HG03342 (cell line): ENCODE measurements around the gene ZCCHC2.

Source experiments
- ATAC-seq: cut with Tn5 transposase; IDR thresholded peaks from one replicate; pipeline ENCODE4 v1.9.1; 2021; ENCODE audit warnings: mild to moderate bottlenecking, moderate library complexity; ENCODE audit not compliant: unreplicated experiment

The ZCCHC2 gene

DNA sequence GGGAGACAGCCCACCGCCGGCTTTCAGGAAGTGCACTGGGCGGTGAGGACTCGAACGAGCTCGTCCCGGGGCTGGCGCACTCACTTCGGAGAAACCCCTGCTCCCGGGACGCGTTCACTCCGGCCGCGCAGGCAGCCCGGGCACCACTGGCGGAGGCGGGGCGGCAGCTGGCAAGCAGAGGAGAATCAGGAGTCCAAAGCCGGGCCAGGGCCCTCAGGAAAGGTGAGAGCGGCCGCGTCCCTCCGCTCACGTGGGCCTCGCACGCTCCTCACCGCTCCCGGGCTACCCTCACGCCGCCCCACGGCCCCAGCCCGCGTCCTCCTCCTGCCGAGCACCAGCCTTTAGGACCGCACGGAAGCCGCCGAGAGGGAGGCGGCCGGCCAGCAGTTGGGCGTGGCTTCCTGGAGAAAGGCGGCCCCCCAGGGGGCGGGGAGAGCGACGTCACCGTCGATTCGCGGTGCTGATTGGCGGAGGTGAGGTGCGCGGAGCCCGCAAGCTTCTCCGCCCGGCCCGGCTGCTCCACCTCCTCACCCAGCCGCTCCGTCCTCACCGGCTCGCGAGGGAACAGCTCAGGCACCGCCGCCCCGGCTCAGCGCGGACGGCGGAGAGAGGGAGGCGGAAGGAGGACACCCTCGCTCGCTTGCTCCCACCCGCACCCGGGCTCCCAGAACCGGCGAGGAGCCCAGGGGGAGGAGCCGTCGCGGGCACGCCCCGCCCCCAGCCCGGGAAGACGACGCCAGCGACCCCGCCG lies at the start of gene ZCCHC2:
Gene ZCCHC2 (plus strand): TSS at position 522 of the 751 bp plus-strand sequence. CDS start 400 bp downstream, outside the sequence.
- peak; percentile 67 for ATAC-seq

DNA sequence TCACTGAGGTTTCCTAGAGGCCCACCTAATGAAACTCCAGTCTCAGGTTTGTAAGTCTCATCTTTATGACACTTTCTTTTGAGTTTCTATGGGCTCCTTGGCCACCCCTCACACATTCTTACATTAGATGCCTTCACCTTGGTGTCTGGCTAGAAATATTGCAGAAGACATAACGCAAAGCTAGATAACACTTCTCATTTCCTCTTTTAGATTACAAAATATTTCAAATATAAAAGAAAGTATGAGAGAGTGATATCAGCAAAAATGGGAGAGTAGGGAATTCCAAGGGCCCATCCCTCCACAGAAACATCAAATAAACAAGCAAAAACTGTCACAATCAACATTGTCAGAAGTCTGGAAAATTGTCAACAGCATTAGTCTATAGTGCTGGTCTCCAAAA lies 43.3 kb upstream of the ZCCHC2 start:
- no peak for ATAC-seq

DNA sequence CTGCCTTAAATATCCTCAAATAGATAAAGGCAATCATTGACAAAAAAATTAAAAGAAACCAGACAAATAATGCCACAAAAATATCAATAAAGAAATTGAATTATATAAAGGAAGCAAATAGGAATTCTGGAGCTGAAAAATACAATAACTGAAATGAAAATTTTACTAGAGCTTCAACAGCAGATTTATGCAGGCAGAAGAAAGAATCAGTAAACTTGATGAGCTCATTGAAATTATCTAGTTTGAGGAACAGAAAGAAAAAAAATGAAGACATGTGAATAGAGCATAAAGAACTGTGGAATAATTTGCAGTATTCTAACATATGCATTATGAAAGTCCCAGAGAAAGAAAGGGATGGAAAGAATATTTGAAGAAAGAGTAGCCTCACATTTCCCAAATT lies 41.9 kb upstream of the ZCCHC2 start:
- no peak for ATAC-seq

DNA sequence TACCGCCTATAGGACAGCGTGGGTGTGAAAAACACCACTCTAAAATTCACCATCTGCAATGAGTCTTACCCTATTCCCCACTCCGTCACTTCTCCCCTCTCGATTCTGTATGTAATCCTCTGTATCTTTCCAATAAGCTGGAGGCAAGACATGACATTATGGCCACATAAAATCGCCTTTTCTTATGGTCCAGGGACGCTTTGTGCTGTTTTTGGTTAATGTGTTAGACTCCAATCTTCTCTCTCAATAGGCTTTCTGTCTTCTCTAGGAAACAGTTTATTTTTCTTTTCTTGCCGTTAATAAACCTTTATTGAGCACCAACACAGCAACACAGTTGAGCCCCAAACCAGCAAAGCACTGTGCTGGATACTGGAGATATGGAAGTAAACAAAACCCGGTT lies 37.9 kb upstream of the ZCCHC2 start:
- no peak for ATAC-seq

DNA sequence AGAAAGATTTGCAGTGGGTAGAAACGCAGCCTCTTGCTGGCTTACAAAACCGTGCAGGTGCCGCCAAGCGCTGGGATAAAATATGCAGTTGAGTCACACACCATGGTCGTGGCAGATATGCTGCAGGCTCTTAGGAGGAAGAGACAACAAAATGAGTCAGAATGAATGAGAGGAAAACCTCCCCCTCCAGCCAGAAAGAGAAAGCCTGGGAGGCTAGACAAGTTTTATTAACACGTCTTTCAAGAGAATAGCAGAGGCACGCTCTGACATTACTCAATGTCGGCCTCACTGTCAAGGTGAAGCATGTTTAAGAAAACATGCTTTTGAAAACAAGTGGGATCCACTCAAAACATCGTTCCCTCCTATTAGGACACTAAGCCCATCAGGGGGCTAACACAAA lies 37.1 kb upstream of the ZCCHC2 start:
- no peak for ATAC-seq

DNA sequence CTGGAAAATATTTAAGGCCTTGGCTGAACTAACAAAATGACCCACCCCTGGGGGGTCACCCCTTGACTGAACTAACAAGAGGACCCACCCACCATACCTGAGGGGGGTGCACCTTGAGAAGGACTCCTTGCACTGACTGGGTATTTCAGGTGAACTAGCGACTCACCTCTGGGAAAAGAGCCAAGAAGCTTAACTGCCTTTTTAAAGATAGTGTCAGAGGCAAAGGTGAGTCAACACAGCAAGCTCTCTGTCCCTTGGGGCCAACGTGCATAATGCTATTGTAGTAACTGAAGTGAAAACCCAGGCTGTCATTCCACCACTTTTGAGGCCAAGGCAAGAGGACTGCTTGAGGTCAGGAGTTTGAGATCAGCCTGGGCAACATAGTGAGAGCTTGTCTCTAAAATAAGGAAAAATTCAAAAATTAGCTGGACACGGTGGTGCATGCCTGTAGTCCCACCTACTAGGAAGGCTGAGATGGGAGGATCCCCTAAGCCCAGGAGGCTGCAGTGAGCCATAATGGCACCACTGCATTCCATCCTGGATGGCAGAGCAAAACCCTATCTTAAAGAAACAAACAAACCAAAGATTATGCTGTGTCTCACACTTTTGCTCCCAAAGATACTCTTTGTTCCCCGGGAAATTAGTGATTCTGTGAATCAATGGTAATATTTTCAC lies 36.4 kb upstream of the ZCCHC2 start:
- no peak for ATAC-seq

DNA sequence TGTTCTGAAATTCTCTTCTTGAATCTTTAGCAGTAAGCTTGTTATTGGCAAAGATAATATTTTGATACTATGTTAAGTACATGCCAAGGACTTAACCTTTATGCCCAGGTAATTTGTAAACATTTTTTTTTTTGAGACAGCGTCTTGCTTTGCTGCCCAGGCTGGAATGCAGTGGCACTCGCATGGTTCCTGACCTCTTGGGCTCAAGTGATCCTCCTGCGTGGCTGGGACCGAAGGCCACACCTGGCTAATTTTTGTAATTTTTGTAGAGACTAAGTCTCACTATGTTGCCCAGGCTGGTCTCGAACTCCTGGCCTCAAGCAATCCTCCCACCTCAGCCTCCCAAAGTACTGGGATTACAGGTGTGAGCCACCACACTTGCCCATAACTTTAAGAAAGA lies 35.7 kb upstream of the ZCCHC2 start:
- no peak for ATAC-seq

DNA sequence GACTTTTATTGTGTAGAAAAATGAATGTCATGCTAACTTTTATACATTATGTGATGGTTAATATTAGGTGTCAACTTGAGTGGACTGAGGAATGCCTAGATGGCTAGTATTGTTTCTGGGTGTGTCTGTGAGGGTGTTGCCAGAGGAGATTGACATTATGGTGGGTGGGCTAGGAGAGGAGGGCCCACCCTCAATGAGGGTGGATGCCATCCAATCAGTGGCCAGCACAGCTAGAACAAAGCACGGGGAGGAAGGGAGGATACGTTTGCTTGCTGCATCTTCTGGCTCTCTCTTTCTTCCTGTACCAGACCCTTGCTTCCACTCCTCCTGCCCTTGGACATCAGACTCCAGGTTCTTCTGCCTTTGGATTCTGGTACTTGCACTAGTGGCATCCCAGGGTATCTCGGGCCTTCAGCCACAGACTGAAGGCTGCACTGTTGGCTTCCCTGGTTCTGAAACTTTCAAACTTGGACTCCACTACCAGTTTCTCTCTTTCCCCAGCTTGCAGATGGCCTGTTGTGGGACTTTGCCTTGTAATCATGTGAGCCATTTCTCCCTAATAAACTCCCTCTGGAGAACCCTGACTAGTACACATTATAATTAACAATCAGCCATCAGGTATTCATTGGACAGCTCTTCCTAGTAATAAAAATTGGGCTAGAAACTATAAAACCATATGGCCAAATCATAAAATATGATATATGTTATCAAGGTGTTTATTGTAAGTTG lies 31.7 kb upstream of the ZCCHC2 start:
- no peak for ATAC-seq

DNA sequence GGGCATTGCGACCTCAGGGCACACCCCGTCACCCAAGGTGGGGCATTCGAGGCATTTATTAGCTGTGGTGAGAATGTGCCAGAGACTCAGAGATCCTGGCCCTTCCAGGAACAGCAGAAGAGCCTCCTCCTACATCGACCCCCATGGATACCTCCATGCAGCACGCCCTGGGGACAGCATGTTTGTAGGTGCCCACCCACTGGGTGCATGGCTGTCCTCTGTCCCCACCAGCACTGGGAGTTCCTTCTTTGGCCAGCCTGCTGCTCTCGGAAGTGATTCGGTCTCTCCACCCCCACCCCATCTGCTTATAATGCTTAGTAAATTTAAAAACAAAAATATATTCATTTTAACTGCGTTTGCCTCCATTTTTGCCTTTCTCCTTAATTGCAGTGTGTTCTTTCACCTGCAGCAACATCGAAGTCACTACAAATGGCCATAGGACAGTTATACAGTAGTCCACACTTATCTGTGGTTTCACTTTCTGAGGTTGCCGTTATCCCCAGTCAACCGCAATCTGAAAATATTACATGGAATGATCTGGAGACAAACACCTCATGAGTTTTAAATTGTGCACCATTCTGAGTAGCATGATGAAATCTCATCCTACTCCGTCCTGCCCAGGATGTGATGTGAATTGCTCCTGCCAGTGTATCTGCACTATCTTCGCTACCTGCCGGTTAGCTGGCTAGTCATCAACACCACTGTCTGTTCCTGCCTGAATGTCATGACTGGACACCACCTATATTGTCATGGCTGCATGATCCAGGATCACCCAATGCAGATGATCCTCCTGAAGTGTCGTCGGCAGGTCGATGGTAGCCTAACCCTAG lies 29.6 kb upstream of the ZCCHC2 start:
- ATAC-seq, result no peak

DNA sequence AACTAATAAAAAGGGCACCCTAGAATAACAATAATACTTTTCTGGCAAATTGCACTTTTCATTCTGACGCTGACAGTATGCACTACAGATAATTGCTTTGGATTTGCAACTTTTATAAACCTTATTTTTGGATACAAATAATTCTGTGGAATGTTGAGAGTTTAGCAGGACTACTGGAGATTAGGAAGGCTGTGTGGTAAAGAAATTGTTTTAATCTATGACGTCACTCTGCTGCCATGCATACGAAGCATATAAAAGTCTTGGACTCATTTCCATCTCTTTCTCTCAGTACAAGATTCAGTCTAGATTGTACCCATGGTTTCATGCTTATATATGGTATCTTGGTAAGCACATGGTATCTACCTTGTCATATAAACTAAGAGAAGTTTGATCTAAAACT lies 28.1 kb upstream of the ZCCHC2 start:
- no peak for ATAC-seq

DNA sequence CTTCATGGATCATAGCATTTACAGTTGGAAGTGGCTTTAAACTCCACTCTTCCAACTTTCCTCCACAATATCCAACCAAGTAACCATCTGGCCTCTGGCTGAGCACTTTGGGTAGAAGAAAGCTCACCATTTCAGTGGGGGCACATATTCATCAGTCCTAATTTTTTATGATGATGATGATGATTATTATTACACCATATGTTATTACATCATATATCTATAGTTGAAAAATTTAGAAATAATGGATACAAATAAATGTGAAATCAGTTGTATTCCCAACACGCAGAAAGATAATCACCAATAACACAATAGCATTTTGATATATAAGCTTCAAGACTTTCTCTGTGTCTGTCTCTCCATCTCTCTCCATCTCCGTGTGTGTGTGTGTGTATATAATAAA lies 26.6 kb upstream of the ZCCHC2 start:
- no peak for ATAC-seq

DNA sequence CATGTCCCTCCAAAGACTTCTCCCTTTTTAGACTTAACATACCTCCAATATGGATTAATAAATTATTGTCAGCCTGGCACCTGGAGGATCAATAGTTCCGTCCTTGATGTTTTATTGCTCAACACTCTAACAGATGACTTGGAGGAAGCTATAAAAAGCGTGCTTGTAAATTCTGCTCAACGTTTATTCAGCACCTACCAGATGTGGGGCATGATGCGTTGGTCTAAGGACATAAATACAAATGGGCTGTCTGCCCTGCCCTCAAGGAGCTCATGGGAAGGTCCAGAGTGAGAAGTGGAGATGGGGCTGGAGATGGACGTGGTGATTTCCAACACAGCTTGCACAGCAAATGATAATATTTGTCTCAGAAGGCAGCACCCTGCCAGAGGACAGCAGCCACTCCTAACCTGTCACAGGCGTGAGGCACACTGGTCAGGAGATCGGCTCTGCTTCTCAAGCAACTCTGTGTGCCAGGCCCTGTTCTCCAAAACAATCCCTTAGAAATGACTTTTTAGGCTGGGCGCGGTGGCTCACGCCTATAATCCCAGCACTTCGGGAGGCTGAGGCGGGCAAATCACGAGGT lies 25.5 kb upstream of the ZCCHC2 start:
- no peak for ATAC-seq

DNA sequence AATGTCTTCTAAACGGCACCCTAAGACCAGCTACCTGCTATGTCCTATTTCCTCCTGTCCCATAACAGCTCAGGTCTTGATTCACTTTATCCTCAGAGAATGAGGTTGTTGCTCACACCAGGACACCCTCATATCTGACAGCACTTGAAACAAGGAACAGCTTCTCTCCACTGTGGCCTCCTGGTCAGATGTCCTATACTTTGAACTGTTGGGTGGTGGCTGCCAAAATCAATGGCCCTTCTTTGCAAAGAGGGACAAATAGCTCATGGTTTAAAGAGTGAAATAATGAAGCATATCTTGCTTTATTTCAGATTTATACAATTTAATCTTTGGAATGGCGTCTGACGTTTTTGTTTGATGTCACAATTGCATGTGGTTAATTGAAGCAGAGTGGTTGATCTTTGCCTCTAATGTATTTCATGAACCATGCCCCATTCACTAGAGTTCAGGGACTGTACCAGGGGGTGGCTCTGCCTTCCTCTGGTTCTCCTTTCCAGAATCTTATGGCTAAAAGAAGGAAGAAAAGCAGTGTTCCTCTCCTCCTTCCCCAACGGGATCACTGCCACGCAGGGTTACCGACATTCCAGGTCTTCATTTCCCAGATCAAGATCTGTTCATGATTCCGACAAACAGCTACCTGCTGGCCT lies 24.1 kb upstream of the ZCCHC2 start:
- ATAC-seq, result no peak

DNA sequence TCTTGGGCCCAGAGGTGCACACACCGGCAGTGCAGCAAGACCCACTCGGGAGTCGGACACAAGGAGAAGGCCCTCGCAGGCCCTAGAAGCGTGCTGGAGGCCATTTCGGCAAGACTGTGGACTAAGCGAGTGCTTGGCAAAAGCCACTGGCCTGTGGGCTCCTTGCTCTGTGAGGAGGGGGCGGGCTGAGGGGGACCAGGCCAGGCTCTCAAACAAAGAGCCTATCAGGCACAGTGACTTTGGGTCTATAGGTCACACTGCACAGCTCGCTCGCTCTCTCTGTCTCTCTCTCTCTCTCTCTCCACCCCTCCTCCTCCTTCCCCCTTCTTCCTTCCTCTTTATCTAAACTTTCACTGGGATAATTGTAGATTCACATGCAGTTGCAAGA lies 23.6 kb upstream of the ZCCHC2 start:
- ATAC-seq, result no peak

DNA sequence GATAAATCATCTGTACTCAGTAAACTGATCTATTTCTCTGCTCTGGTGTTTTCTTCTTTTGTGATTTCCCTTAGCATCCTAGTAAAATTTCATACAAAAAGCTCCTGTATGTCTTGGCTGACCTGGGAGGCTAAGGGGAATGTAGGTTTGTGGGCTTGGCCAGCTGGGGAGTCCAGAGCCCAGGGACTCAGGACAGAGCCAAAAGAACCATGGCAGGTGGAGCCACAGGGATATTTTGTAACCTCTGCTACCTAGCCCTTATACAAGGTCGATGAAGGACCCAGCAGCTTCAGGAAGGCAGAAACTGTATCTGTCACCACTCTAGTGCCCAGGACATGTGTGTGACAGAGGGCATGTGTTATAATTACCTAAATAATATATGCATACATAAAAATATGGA lies 22.7 kb upstream of the ZCCHC2 start:
- ATAC-seq, result no peak

DNA sequence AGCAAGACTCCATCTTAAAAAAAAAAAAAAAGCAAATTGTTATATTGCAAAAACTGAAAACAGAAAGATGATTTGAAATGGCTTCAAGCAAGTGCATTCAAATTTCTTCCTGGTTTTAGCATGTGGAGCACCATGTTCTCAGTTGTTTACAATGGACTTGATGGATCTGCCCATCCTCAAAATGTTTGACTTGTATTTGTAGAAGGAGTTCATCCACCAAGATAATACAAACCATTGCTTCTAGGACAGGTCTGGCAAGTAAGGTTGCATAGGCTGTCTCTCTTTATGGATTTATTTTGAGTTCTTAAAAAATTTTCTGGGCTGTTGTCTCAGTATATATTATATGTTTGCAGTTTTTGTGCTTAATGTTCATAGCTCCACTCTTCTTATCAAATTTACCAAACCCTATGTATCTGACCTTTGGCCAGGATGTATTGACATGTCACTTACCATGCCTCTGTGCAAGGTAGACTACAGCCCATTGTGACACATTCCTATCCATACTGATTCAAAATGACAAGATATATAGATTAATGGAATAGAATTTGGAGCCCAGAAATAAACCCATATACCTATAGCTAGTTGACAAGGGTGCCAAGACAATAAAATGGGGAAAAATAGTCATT lies 21.7 kb upstream of the ZCCHC2 start:
- no peak for ATAC-seq

DNA sequence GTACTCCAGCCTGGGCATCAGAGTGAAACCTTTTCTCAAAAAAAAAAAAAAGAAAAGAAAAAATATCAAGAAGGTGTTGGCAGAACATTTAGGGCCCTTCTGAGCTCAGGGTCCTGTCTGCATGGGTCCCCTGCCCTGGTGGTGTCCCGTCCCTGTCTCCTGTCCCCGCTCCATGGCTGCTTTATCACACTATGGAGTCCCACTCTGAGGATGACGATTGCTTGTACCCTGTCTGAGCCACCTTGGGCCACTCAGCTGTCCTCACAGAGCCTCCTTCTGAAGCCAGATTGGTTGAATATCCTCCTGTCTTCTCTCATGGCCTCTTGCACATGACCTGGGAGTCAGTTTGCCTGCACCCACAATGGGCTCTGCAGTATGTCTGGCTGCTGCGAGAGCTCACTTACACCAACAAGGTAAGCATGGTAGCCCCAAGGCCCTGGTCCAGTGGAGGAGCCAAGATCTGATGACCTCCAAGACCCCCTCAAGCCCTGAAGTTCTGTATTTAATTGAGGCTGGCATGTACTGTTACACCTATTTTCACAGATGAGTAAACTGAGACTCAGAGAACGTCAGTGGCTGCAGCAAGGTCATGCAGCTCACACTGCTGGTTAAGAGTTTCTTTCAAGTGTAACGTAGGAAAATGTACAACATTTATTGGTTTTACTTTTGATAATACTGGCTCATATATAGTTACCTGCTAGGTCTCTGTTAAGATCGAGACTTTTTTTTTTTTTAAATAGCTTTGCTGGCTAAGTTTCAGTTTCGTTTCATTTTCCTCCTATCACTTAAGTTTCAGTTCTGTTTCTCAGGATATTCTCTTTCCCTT lies 16.9 kb upstream of the ZCCHC2 start:
- peak; percentile 80 for ATAC-seq

DNA sequence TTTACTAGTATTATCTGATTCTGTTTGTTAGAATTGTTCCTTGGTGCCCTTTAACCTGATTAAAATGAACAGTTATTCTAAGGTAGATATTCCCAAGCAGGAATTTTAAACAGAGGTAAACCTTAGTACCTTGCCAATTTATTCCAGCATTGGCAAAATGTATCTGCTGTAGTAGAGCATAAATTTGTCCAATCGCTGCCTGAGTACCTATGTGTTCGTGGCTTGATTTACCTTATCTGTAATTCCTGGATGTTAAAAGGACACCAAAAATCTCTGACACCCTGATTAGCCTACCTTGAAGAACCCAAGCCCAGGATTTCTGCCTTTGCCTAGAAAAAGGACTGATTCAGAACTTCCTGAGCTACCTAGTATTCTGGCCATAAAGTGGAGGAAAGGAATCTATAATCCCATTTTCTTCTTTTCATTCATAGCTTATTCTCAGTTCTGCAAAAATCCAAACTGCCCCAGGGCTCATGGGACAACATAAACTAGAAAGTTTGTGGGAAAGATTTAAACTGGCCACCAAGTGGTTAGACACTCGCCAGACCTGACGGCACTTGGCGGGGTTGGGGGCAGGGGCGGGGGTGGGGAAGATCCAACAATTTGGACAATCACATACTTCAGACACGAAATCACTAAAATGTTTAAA lies 16.2 kb upstream of the ZCCHC2 start:
- ATAC-seq, result peak; percentile 17
